Esophagus squamous epithelium (tissue), 4 donors: ENCODE measurements around the gene GGCX.

Experiments used
- CTCF ChIP-seq, 6 experiments: fragments of 450-650 bp in 4 of 6; fragments of 200-600 bp in 2 of 6; sonication (generic) in 2 of 6; IDR thresholded peaks; one replicate each; pipeline ENCODE4 v1.5.1; 2016 to 2019; ENCODE audit warnings: antibody characterized with exemption in 6 of 6, mild to moderate bottlenecking in 4 of 6, moderate library complexity in 4 of 6
- POLR2A ChIP-seq, 4 donors: fragments of 450-650 bp; IDR thresholded peaks; one replicate each; pipeline ENCODE4 v1.6.1; 2017; ENCODE audit warnings: antibody characterized with exemption in 4 of 4, mild to moderate bottlenecking in 4 of 4, moderate library complexity in 3 of 4

GRCh38 chr2:85539361-85540132 is 21.7 kb downstream of the GGCX start:
- no peak for TF ChIP-seq POLR2A (IDR thresholded peaks at IDR 0.05)
- peak in 1 of 6 experiments; percentile 6 for TF ChIP-seq CTCF (IDR thresholded peaks at IDR 0.05)
